OCI-LY7 (cell line): Measurements from ENCODE around the gene TTLL1.
A peak's percentile ranks its signal among the peaks of the same experiment; 100 is the strongest.

Source experiments
- EZH2phosphoT487 ChIP-seq: fragments of 200-600 bp; sonication (generic); IDR thresholded peaks from 2 replicates; pipeline ENCODE4 v1.6.1; 2018; ENCODE audit warnings: low read depth, borderline replicate concordance, mild to moderate bottlenecking, mixed run types, antibody characterized with exemption, low read length, moderate library complexity, mixed read lengths
- TF ChIP-seq, protein P1 (sequence below): fragments of 200-600 bp; sonication (generic); conservative IDR thresholded peaks from 2 replicates; pipeline ENCODE4 v1.5.1; 2014; ENCODE audit warnings: mild to moderate bottlenecking, antibody characterized with exemption, low read length, moderate library complexity, mixed read lengths

GRCh38 chr22:43110927-43111623 is 21.9 kb upstream of the TTLL1 start:
- TF ChIP-seq, protein P1, sequence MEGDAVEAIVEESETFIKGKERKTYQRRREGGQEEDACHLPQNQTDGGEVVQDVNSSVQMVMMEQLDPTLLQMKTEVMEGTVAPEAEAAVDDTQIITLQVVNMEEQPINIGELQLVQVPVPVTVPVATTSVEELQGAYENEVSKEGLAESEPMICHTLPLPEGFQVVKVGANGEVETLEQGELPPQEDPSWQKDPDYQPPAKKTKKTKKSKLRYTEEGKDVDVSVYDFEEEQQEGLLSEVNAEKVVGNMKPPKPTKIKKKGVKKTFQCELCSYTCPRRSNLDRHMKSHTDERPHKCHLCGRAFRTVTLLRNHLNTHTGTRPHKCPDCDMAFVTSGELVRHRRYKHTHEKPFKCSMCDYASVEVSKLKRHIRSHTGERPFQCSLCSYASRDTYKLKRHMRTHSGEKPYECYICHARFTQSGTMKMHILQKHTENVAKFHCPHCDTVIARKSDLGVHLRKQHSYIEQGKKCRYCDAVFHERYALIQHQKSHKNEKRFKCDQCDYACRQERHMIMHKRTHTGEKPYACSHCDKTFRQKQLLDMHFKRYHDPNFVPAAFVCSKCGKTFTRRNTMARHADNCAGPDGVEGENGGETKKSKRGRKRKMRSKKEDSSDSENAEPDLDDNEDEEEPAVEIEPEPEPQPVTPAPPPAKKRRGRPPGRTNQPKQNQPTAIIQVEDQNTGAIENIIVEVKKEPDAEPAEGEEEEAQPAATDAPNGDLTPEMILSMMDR, result peak; percentile 50; the same call in 1 of the 2 replicates
- no peak for TF ChIP-seq EZH2phosphoT487
